Stimulated activated naive B cell treated with anti-CD40 and anti-IgM and Interleukin-4, amounts not matched to agents 10 μg/mL and 1 μg/mL and 100 μg/mL, for 72 hours (primary cell): ENCODE results near the gene ROBO1.

Experiments
- ATAC-seq, 2 donors: fragments of 150-1000 bp; cut with Tn5 transposase; replicated peaks; 2 replicates each; pipeline ENCODE4 v1.10.0; 2021; ENCODE audit warnings: moderate library complexity in 1 of 2
- DNase-seq: peaks from one replicate; pipeline ENCODE4 v3.0.0; 2021
- H3K27ac Mint-ChIP-seq: one replicate; pipeline ENCODE4 v1.8.0; 2022; ENCODE audit warnings: mild to moderate bottlenecking, mixed read lengths
- H3K27me3 Mint-ChIP-seq, 2 donors: one replicate each; pipeline ENCODE4 v1.8.0; 2022; ENCODE audit warnings: mixed read lengths in 2 of 2
- H3K36me3 Mint-ChIP-seq, 2 donors: one replicate each; pipeline ENCODE4 v1.8.0; 2022; ENCODE audit warnings: mixed read lengths in 2 of 2, mild to moderate bottlenecking in 1 of 2
- H3K4me1 Mint-ChIP-seq, 2 donors: one replicate each; pipeline ENCODE4 v1.8.0; 2022; ENCODE audit warnings: mixed read lengths in 2 of 2, mild to moderate bottlenecking in 1 of 2
- H3K4me3 Mint-ChIP-seq, 2 donors: one replicate each; pipeline ENCODE4 v1.8.0; 2022; ENCODE audit warnings: mild to moderate bottlenecking in 2 of 2, mixed read lengths in 2 of 2, moderate library complexity in 1 of 2
- H3K9me3 Mint-ChIP-seq, 2 donors: one replicate each; pipeline ENCODE4 v1.8.0; 2022; ENCODE audit warnings: mixed read lengths in 2 of 2, mild to moderate bottlenecking in 1 of 2

The ROBO1 gene

GRCh38 chr3:78804251-78805037 is 963.4 kb downstream of the ROBO1 start:
- H3K36me3 Mint-ChIP-seq = no peaks in the 10 kb centered on the region
- no peak overlapping the region for H3K27ac Mint-ChIP-seq
- H3K4me1 Mint-ChIP-seq = no peaks in the 10 kb centered on the region
- no peaks in the 10 kb centered on the region for H3K27me3 Mint-ChIP-seq
- ATAC-seq (no peak), DNase-seq (no peak)
- peaks cover 2 to 4% of the 10 kb centered on the region in 2 donors for H3K9me3 Mint-ChIP-seq
- H3K4me3 Mint-ChIP-seq = no peak overlapping the region

- ATAC-seq (no peak), DNase-seq (no peak)
- no peaks in the 10 kb centered on the region for H3K4me1 Mint-ChIP-seq
- no peak overlapping the region for H3K4me3 Mint-ChIP-seq
- no peaks in the 10 kb centered on the region for H3K36me3 Mint-ChIP-seq
- peaks cover 2 to 4% of the 10 kb centered on the region in 2 donors for H3K9me3 Mint-ChIP-seq
- no peaks in the 10 kb centered on the region for H3K27me3 Mint-ChIP-seq
- H3K27ac Mint-ChIP-seq = no peak overlapping the region
Observed at GRCh38 chr3:78802562-78802930, 965.3 kb downstream of the ROBO1 start.

- DNase-seq (no peak), ATAC-seq (no peak)
- H3K27me3 Mint-ChIP-seq = no peaks in the 10 kb centered on the region
- no peak overlapping the region for H3K27ac Mint-ChIP-seq
- no peaks in the 10 kb centered on the region for H3K36me3 Mint-ChIP-seq
- peaks cover 2 to 4% of the 10 kb centered on the region in 2 donors for H3K9me3 Mint-ChIP-seq
- H3K4me1 Mint-ChIP-seq = no peaks in the 10 kb centered on the region
- no peak overlapping the region for H3K4me3 Mint-ChIP-seq
Observed at GRCh38 chr3:78801926-78802561, 965.8 kb downstream of the ROBO1 start.

- Mint-ChIP-seq H3K9me3 (peaks cover 2 to 4% of the 10 kb centered on the region in 2 donors), H3K36me3 (no peaks in the 10 kb centered on the region), H3K27me3 (no peaks in the 10 kb centered on the region), H3K27ac (no peak overlapping the region), H3K4me1 (no peaks in the 10 kb centered on the region), H3K4me3 (no peak overlapping the region)
- no peak for ATAC-seq
- DNase-seq = no peak
Observed at GRCh38 chr3:78799681-78800080, 968.1 kb downstream of the ROBO1 start.

- Mint-ChIP-seq H3K27ac (no peak overlapping the region), H3K4me1 (no peaks in the 10 kb centered on the region), H3K4me3 (no peak overlapping the region), H3K27me3 (no peaks in the 10 kb centered on the region), H3K36me3 (no peaks in the 10 kb centered on the region), H3K9me3 (peaks cover 2 to 4% of the 10 kb centered on the region in 2 donors)
- no peak for ATAC-seq
- no peak for DNase-seq
Observed at GRCh38 chr3:78798266-78798832, 969.4 kb downstream of the ROBO1 start.

GRCh38 chr3:78794431-78794830 is 973.4 kb downstream of the ROBO1 start:
- H3K27ac Mint-ChIP-seq = no peak overlapping the region
- no peak overlapping the region for H3K4me3 Mint-ChIP-seq
- no peaks in the 10 kb centered on the region for H3K36me3 Mint-ChIP-seq
- peaks cover 0 to under 1% of the 10 kb centered on the region in 2 donors for H3K9me3 Mint-ChIP-seq
- H3K27me3 Mint-ChIP-seq = no peaks in the 10 kb centered on the region
- no peak for ATAC-seq
- DNase-seq = no peak
- no peaks in the 10 kb centered on the region for H3K4me1 Mint-ChIP-seq

- Mint-ChIP-seq H3K27me3 (no peaks in the 10 kb centered on the region), H3K27ac (no peak overlapping the region), H3K4me3 (no peak overlapping the region), H3K4me1 (no peaks in the 10 kb centered on the region), H3K36me3 (no peaks in the 10 kb centered on the region), H3K9me3 (peaks cover 0 to 1% of the 10 kb centered on the region in 2 donors)
- no peak for ATAC-seq
- no peak for DNase-seq
Observed at GRCh38 chr3:78792733-78793132, 975.1 kb downstream of the ROBO1 start.

GRCh38 chr3:78792212-78792611 is 975.6 kb downstream of the ROBO1 start:
- Mint-ChIP-seq H3K27me3 (no peaks in the 10 kb centered on the region), H3K27ac (no peak overlapping the region), H3K4me3 (no peak overlapping the region), H3K9me3 (peaks cover 0 to 1% of the 10 kb centered on the region in 2 donors), H3K36me3 (no peaks in the 10 kb centered on the region), H3K4me1 (no peaks in the 10 kb centered on the region)
- DNase-seq (no peak), ATAC-seq (no peak)

GRCh38 chr3:78791753-78792152 is 976.0 kb downstream of the ROBO1 start:
- Mint-ChIP-seq H3K36me3 (no peaks in the 10 kb centered on the region), H3K27me3 (no peaks in the 10 kb centered on the region), H3K9me3 (peaks cover 0 to 1% of the 10 kb centered on the region in 2 donors), H3K4me1 (no peaks in the 10 kb centered on the region), H3K4me3 (no peak overlapping the region), H3K27ac (no peak overlapping the region)
- no peak for ATAC-seq
- DNase-seq = no peak

GRCh38 chr3:78788839-78789238 is 979.0 kb downstream of the ROBO1 start:
- no peaks in the 10 kb centered on the region for H3K4me1 Mint-ChIP-seq
- no peak overlapping the region for H3K27ac Mint-ChIP-seq
- H3K4me3 Mint-ChIP-seq = no peak overlapping the region

GRCh38 chr3:78785004-78785403 is 982.8 kb downstream of the ROBO1 start:
- Mint-ChIP-seq H3K9me3 (peaks cover 0 to 7% of the 10 kb centered on the region in 2 donors), H3K4me3 (no peak overlapping the region), H3K4me1 (no peaks in the 10 kb centered on the region), H3K36me3 (no peaks in the 10 kb centered on the region), H3K27ac (no peak overlapping the region), H3K27me3 (no peaks in the 10 kb centered on the region)
- DNase-seq = no peak
- no peak for ATAC-seq

More at GRCh38 chr3:78788839-78789238, 979.0 kb downstream of the ROBO1 start:
- DNase-seq = no peak
- Mint-ChIP-seq H3K36me3 (no peaks in the 10 kb centered on the region), H3K27me3 (no peaks in the 10 kb centered on the region), H3K9me3 (peaks cover 0 to 3% of the 10 kb centered on the region in 2 donors)
- ATAC-seq = no peak

GRCh38 chr3:78781351-78781750 is 986.4 kb downstream of the ROBO1 start:
- Mint-ChIP-seq H3K4me3 (no peak overlapping the region), H3K27me3 (no peaks in the 10 kb centered on the region), H3K4me1 (no peaks in the 10 kb centered on the region), H3K9me3 (peaks cover 3 to 11% of the 10 kb centered on the region in 2 donors), H3K36me3 (no peaks in the 10 kb centered on the region), H3K27ac (no peak overlapping the region)
- DNase-seq (no peak), ATAC-seq (no peak)

- Mint-ChIP-seq H3K4me1 (no peaks in the 10 kb centered on the region), H3K4me3 (no peak overlapping the region), H3K36me3 (no peaks in the 10 kb centered on the region), H3K9me3 (peaks cover 3 to 7% of the 10 kb centered on the region in 2 donors), H3K27me3 (no peaks in the 10 kb centered on the region), H3K27ac (no peak overlapping the region)
- DNase-seq (no peak), ATAC-seq (no peak)
Observed at GRCh38 chr3:78765671-78766485, 1001.9 kb downstream of the ROBO1 start.

- DNase-seq (no peak), ATAC-seq (no peak)
- Mint-ChIP-seq H3K27ac (no peak overlapping the region), H3K36me3 (no peaks in the 10 kb centered on the region), H3K27me3 (no peaks in the 10 kb centered on the region), H3K4me3 (no peak overlapping the region), H3K9me3 (peaks cover 3 to 11% of the 10 kb centered on the region in 2 donors), H3K4me1 (no peaks in the 10 kb centered on the region)
Observed at GRCh38 chr3:78764634-78765033, 1003.2 kb downstream of the ROBO1 start.
